DMS 273 (cell line): Measurements from ENCODE around the gene DCDC2C.

Experiments used
- DNase-seq: peaks from one replicate; lab custom pipeline; 2025; ENCODE audit not compliant: unreplicated experiment; lab: John Stamatoyannopoulos, UW

DCDC2C gene

GRCh38 chr2:3672861-3673678 lies 30.3 kb upstream of the DCDC2C start:
- peak; percentile 64 for DNase-seq

- no peak for DNase-seq
Observed at GRCh38 chr2:3674066-3674845, 29.1 kb upstream of the DCDC2C start.

- DNase-seq, result no peak
Observed at GRCh38 chr2:3675687-3676086, 27.7 kb upstream of the DCDC2C start.

GRCh38 chr2:3677436-3677835 lies 25.9 kb upstream of the DCDC2C start:
- no peak for DNase-seq

GRCh38 chr2:3678212-3678611 lies 25.2 kb upstream of the DCDC2C start:
- no peak for DNase-seq

- DNase-seq, result no peak
Observed at GRCh38 chr2:3679180-3679579, 24.2 kb upstream of the DCDC2C start.

- DNase-seq, result no peak
Observed at GRCh38 chr2:3679616-3680393, 23.6 kb upstream of the DCDC2C start.

- DNase-seq, result no peak
Observed at GRCh38 chr2:3680548-3681345, 22.6 kb upstream of the DCDC2C start.

GRCh38 chr2:3681625-3682024 lies 21.8 kb upstream of the DCDC2C start:
- DNase-seq, result no peak

- no peak for DNase-seq
Observed at GRCh38 chr2:3682811-3683210, 20.6 kb upstream of the DCDC2C start.

GRCh38 chr2:3683748-3684454 lies 19.5 kb upstream of the DCDC2C start:
- DNase-seq, result no peak

GRCh38 chr2:3689998-3690748 lies 13.2 kb upstream of the DCDC2C start:
- DNase-seq, result no peak

GRCh38 chr2:3692375-3692774 lies 11.0 kb upstream of the DCDC2C start:
- peak; percentile 59 for DNase-seq

GRCh38 chr2:3696545-3696944 lies 6.8 kb upstream of the DCDC2C start:
- no peak for DNase-seq

GRCh38 chr2:3701071-3701470 lies 2.3 kb upstream of the DCDC2C start:
- DNase-seq, result no peak

- DNase-seq, result peak; percentile 58
Observed at GRCh38 chr2:3703757-3704355, 481 bp downstream of the DCDC2C start.

- peak; percentile 5 for DNase-seq
Observed at GRCh38 chr2:3704692-3705091, 1.3 kb downstream of the DCDC2C start.

GRCh38 chr2:3705782-3706181 lies 2.4 kb downstream of the DCDC2C start:
- no peak for DNase-seq

- no peak for DNase-seq
Observed at GRCh38 chr2:3706892-3707291, 3.5 kb downstream of the DCDC2C start.
